GM19043 (cell line): ENCODE measurements around the gene TSPYL2.

ENCODE experiments used
- ATAC-seq: cut with Tn5 transposase; IDR thresholded peaks from one replicate; pipeline ENCODE4 v1.9.1; 2021; ENCODE audit warnings: low read depth; ENCODE audit not compliant: unreplicated experiment

The TSPYL2 gene

DNA sequence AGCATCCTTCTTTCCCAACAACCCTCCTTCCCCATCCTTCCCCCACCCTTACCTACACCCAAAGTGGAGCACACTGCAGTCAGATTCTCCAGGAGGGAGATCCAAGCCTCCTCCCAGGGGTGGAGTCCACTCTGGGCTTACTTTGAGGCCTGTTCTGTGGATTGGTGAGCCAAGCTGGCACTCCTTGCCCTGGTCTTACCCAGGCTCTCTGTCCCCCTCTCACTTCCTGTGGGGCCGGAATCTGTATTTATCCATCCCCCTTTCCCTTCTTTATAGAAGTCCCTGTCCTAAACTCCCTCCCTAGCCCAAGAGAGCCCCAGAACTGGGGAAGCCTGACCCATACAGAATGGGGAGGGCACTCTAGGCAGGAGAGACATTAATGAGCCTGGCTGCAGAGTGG, 3.2 kb upstream of the TSPYL2 start:
- no peak for ATAC-seq

DNA sequence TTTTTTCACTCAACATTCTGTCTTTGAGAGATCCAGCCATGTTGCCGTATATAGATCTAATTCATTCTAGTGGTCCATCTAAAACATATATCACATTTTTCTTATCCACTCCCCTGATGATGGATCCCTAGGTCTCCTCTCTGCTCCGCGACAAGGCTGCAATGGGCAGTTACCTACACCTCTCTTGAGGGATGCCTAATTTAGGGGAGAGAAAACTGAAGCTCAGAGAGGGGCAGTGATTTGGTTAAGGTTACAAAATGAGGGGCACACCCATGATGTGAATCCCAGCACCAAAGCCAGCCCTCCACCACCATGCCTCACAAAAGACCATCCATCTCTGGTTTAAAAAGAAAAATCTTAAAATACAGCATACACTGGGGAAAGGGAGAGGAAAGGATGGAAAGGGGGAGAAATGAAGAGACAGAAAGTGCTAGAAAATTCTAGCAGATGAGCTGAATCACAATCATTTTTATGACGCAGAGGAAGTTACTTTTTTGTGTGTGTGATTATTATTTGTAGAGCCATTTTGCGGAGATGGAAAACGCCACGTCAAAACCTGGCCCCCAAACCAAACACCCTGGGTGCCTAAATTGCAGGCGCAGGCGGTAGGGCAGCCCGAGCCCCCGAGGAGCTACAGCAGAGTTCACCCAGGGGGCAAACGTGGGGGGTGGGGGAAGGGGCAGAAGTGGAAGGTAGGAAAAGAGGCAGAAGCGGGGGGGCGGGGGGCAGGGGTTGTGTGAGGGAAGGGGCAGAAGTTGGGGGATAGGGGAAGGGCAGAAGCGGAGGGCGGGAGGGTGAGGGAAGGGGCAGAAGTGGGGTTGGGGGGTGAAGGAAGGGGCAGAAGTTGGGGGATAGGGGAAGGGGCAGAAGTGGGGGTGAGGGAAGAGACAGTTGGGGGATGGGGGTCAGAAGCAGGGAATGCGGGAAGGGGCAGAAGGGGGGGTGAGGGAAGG, 1.3 kb upstream of the TSPYL2 start:
- no peak for ATAC-seq

DNA sequence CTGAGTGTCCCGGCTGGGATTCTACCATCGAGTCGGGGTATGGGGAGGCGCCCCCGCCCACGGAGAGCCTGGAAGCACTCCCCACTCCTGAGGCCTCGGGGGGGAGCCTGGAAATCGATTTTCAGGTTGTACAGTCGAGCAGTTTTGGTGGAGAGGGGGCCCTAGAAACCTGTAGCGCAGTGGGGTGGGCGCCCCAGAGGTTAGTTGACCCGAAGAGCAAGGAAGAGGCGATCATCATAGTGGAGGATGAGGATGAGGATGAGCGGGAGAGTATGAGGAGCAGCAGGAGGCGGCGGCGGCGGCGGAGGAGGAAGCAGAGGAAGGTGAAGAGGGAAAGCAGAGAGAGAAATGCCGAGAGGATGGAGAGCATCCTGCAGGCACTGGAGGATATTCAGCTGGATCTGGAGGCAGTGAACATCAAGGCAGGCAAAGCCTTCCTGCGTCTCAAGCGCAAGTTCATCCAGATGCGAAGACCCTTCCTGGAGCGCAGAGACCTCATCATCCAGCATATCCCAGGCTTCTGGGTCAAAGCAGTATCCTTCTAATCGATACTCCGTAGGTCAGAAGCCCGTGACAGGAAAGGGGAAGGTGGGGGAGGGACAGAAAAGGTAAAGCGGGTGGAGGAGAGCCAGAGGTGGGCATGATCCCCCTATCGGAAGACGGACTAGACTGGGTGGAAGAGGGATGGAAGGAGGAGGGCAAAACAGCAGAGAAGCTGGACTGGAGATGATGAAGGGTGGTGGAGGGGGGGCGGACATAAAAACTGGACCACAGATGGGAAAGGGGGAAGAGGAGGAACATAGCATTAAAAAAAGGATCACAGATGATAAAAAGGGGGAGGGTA, 828 bp downstream of the TSPYL2 start:
- ATAC-seq: no peak

DNA sequence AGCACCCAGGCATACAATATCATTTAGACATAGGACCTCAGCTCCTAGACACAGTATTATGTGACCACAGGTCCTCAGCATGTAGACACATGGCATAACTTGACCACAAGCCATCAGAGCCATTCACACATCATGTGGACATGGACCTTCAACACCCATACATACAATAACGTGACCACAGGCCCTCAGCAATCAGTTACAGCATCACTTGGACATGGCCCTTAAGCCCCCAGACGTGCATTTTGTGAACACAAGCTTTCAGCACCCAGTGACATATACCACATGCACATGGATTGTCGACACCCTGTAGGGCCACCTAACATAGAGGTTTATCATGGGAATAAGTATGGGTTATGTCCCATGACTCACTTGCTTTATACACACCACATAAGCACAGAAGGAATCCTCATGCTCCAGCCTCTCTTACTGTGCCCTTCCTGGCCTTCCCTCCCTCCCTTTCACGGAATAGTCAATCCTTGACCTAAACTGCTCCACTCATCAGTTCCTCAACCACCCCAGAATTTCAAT, 1.9 kb downstream of the TSPYL2 start:
- no peak for ATAC-seq

DNA sequence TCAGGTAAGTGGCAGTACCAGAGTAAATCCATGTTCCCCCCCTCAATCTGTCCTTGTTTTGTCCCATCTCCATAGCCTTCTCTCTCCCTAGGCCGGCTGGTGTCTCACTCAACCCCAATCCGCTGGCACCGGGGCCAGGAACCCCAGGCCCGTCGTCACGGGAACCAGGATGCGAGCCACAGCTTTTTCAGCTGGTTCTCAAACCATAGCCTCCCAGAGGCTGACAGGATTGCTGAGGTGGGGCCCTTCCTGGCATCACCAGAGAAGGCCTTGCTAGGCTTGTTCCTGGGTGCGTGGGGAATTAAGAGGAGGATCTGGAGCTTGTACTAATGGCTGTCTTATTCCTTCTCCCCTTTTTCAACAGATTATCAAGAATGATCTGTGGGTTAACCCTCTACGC, 2.7 kb downstream of the TSPYL2 start:
- no peak for ATAC-seq

DNA sequence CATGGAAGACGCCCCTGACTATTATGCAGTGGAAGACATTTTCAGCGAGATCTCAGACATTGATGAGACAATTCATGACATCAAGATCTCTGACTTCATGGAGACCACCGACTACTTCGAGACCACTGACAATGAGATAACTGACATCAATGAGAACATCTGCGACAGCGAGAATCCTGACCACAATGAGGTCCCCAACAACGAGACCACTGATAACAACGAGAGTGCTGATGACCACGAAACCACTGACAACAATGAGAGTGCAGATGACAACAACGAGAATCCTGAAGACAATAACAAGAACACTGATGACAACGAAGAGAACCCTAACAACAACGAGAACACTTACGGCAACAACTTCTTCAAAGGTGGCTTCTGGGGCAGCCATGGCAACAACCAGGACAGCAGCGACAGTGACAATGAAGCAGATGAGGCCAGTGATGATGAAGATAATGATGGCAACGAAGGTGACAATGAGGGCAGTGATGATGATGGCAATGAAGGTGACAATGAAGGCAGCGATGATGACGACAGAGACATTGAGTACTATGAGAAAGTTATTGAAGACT, 3.6 kb downstream of the TSPYL2 start:
- no peak for ATAC-seq

DNA sequence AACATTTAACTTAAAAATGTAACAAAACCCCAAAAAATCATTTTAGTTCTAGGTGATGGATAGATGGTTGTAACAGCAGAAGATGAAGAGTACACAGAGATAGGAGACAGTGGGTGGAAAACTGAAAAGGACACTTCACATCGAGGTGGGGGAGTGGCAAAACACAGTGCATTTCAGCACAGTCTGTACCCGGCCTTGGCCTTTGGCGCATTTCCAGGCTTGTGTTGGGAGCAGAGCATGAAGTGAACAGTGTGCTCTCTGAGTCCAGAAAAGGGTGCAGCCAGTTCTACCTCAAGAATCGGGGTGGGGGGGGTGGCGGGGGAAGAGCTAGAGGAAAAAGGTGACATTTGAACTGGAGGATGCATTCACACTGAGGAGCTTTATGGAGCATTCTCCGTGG, 4.3 kb downstream of the TSPYL2 start:
- no peak for ATAC-seq

DNA sequence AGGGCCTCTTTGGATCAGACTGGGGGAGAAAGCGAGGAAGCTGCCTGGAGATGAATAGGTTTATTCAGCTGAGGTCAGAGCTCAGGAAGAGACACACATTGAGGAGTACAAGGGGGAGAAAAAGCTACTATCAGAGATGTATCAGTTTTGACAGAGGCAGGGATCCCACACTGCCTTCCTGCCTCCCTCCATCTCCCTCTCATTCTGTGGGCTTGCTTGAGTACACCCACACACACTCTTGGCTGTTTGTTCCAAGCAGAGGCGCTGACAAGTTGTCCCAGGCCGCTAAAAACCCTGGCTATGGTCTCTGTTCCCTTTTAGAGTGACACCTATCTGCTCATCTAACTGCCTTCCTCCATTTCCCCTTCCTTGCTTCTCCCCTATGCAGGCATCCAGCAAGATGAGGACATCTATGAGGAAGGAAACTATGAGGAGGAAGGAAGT, 5.2 kb downstream of the TSPYL2 start:
- ATAC-seq: no peak

DNA sequence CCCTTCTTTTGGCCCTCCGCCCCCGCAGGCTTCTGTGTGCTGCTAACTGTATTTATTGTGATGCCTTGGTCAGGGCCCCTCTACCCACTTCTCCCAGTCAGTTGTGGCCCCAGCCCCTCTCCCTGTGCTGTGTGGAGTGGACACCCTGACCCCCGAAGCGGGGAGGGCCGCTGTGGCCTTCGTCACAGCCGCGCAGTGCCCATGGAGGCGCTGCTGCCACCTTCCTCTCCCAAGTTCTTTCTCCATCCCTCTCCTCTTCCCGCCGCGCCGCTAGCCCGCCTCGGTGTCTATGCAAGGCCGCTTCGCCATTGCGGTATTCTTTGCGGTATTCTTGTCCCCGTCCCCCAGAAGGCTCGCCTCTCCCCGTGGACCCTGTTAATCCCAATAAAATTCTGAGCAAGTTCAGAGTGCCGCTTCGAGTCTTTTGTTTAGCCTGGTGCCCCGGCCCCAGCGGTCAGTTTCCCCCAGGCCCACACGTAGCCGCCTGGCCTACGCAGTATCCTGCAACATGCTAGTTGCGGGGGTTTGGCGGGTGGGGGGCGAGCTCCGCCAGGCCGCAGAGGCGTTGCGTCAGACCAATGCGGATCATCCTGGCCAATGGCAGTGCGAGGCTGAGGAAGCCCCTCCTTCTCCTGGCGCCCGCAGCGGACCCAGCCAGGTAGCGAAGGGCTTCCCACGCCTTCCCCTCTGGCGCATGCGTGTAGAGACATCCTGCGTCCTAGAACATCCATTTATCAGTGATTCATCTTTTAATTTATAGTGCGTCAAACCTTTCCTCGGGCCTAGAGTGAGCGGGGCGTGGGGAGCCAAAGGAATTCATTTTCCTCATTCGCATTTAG, 6.2 kb downstream of the TSPYL2 start:
- ATAC-seq: peak; percentile 56

DNA sequence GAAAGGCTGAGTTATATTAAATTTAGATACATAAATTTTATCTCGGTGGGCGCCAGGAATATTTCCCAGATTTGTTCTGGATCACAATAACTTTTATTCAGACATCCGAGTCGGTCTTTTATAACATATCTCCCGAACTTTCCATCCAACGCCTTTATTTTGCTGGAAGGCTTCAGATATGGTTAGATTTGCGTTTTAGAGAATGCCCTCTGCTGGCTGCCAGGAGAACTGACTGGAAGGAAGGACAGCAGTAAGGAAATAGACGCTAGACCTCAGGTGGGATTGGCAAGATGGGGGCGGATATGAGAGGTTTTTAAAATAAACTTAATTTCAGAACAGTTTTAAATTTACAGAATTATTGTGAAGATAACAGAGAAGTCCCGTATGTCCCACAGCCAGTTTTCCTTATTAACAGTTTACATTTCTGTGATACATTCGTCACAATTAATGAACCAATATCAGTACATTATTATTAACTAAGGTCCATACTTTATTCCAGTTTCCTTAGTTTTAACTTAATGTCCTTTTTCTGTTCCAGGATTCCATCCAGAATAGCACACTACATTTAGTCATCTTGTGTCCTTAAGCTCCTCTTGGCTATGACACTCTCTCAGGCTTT, 7.2 kb downstream of the TSPYL2 start:
- no peak for ATAC-seq

DNA sequence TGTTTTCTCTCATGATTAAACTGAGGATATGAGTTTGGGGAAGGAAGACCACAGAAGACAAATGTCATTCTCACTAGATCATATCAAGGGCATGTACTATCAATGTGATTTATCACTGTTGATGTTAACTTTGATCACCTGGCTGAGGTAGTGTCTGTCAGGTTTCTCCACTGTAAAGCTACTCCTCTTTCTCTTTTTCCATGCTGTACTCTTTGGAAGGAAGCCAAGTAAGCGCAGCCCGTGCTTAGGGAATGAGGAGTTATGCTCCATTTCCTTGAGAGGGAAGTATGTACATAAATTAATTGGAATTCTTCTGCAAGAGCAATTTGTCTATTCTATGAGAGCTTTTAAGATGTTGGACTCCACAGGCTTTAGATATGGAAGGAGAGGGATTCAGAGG, 7.8 kb downstream of the TSPYL2 start:
- no peak for ATAC-seq

DNA sequence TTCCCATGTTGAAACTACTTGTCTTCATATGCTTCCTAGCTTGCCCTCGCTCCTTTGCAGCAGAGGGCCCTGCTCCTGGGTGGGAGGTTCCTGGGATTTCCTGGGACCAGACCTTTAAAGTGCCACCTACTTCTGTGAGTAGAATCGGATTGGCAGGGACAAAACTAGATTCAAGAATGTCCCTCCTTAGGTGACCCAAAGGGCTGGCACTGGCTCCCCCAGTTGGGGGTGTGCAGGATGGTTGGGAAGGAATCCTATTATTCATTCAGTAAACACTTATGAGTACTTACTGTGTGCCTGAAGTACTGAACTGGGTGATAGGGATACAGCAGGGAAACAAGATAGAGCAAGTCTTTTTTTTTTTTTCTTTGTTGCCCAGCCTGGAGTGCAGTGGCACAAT, 9.2 kb downstream of the TSPYL2 start:
- ATAC-seq: no peak

DNA sequence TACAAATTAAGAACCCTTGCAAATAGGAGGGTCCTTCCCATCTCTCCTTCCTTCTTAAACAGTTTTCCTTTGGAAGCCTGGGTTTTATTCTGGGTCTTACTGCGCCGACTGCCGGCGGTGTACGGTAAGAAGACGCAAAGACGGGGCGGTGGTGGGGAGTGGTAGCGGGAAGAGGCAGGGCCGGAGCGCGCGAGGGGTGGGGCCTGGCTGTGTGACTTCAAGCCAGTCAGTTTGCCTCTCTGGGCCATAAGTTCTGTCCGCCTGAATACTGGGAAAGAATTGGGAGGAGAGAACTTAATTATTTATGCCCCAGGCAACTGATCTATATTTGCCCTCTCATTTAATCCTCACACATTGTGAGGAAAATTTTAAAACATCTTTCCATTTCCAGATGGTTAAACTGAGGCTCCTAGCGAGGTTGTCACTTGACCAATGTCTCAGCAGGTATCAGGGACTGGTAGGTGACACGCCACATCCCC, 11.0 kb downstream of the TSPYL2 start:
- ATAC-seq: peak; percentile 39

DNA sequence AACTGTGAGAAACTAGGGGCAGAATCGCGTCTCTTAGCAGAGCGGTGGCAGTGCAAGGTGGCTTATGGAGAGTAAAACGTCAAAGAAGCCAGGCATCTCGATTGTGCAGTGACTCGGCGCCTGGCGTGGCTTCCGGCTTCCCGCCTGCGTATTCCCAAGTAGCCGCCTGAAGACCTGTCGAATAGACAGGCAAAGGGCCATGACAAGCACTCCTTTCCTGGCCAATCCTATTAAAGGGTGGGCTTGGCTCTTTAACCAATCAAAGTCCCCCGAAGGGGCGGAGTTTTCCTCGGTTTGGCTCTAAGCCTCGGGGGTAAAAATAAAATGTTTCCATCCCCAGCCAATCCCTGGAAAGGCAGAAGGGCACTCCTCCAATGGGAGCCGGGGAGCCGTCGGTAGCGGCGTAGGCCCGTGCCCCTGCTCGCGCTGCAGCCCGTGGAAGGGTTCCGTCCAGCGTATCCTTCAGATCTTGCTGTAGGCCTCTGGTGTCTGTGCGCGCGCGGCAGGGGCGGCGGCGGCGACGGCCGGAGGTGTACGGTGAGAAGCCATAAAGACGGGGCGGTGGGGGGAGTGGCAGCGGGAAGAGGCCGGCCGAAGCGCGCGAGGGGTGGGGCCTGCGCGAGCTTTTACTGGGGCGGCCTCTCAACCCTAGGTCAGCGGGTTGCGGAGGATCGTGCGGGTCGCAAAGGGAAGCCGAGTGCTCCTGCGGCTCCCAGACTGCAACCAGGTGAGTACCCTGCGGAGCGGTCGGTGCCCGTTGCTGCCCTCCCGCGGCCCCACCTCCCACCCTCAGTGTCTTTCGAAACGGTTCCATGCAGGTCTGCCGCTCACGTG, 11.8 kb downstream of the TSPYL2 start, which contains the start of gene KANTR:
TSS of gene KANTR (plus strand) at position 395 of the 834 bp plus-strand sequence. CDS start 30,131 bp downstream, outside the sequence.
- ATAC-seq: peak; percentile 84

DNA sequence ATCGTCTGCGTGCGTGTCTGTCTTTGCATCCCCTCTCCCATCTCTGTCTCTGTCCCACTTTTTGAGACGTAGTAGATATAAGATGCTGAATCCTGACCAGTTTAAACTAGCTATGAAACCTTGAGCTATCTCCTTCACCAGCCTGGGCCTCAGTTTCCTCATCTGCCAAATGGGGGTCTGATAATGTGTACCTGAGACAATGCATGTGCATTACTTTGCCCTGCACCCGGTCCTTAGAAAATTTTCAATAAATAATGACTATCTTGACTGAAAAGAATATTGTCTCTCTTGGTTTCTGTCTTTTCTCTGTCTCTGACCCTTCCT, 12.4 kb downstream of the TSPYL2 start:
- no peak for ATAC-seq

DNA sequence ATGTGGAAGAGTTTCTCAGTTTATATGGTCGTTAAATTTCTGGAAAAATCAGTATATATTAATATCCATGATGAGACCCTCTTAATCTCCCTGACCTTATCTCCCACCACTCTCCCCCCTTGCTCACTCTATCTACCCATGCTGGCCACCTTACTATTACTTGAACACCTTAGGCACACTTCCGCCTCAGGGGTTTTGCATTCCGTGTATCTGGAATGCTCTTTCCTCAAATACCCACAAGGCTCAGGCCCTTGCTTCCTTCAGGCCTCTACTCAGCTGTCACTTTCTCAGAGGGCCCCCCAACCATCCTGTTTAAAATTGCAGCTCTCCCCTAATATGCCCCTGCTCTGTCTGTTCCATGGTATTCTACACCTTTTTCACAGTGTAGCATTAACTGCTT, 13.6 kb downstream of the TSPYL2 start:
- ATAC-seq: no peak

DNA sequence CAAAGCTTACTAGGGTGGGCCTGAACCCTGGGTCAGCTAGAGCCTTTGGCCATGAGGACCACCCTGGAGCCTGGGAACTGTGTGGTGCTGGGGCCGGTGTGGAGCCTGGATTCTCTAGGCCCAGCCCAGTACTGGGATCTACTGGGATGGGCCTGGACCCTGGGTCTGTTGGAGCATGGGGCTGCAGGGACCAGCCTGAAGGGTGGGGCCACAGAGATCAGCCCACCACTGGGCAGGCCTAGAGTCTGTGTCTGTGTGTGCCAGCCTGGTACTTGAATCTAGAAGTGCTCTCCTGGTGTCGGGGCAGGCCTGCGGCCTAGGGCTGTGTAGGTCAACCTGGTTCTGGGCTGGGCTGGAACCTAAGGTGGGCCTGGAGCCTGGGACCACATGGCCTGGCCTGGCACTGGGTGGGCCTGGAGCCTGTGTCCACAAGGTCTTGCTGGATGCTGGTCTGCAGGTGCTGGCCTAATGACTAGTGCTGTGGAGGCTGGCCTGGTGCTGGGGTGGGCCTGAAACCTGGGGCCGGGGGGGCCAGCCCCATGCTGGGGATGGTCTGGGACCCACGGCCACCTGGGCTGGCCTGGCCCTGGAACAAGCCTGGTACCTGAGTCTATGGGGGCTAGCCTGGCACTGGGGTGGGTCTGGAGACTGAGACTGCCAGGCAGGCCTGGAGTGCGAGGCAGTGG, 32.8 kb downstream of the TSPYL2 start:
- ATAC-seq: no peak

DNA sequence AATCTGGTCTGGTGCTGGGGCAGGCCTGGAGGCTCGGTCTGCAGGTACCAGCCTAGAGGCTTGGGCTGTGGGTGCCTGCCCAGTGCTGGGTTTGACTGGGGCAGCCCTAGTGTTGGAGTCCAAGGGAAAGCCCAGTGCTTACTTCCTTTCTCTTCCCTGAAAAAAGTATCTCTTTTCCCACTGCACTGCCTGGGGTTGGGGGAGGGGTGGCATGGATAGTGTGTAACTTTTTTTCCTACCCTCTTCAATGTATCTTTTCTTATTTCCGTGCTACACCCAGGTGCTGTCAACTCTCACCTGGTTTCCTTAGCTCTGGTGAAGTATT, 33.3 kb downstream of the TSPYL2 start:
- ATAC-seq: no peak
